Prostate gland (tissue), 2 donors: ENCODE measurements around the gene CALHM3.

Source experiments
- CTCF ChIP-seq, 4 experiments: fragments of 200-600 bp in 2 of 4; fragments of 450-650 bp in 2 of 4; sonication (generic) in 2 of 4; IDR thresholded peaks; 1 replicate in 3 of 4; 2 replicates in 1 of 4; pipeline ENCODE4 v1.5.1; 2016 to 2019; ENCODE audit warnings: antibody characterized with exemption in 4 of 4, mild to moderate bottlenecking in 2 of 4, moderate library complexity in 2 of 4
- POLR2A ChIP-seq: fragments of 450-650 bp; IDR thresholded peaks from one replicate; pipeline ENCODE4 v1.6.1; 2016; ENCODE audit warnings: antibody characterized with exemption, mild to moderate bottlenecking

DNA sequence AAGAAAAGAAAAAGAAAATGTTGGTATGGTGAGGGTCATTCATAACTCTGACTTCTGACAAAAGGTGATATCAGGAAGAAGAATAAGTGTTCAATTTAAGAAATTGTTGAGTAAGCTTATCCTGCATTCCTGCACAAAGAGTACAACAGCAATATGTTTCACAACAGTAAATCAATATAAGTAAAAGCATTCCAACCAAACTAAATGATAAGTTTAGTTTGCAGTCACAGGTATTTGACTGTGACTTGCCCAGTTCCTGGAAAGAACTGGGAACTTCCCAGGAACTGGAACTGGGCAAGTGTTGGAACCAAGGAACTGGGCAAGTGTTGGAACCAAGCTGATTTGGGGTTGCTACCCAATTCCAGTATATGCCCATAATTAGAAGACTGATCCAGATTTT is 49.5 kb upstream of the CALHM3 start:
- TF ChIP-seq CTCF (IDR thresholded peaks at IDR 0.05): no peak
- no peak for TF ChIP-seq POLR2A
